OCI-M1 (cell line): ENCODE results near the gene VGF.
A peak's percentile ranks its signal among the peaks of the same experiment; 100 is the strongest.

Experiments
- DNase-seq: peaks from one replicate; lab custom pipeline; 2025; lab: John Stamatoyannopoulos, UW

Gene VGF

DNA sequence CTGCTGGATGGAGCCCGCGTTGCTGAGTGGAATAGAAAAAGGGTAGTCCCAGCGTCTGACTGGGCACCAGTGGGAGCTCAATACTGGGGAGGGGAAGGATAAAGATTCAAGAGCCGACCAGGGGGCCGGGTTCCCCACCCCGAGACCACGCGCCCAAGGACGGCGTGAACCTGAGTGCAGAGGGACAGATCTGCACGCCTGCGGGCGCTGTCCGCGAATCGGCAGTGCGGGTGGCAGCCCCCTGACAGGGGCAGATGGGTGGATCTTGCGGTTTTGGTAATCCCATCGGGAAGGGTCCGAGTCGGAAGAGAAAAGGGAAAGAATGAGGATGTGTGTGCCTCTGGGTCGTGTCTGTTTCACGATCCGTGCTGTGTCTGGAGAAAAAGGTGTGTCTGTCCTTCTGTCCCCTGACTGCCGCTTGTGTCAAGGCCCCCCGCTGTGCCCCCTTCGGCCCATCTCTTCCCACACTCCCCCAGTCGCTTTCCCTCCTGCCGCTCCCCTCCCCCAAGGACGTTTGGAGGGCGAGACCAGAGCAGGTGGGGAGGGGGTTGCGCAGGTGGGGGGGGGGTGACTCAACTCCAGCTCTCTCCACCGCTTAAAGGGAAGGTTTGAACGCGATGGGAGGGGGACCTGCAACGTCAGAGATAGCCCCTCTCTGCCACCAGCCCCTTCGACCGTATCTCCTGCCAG lies 734 bp upstream of the VGF start:
- DNase-seq = no peak

DNA sequence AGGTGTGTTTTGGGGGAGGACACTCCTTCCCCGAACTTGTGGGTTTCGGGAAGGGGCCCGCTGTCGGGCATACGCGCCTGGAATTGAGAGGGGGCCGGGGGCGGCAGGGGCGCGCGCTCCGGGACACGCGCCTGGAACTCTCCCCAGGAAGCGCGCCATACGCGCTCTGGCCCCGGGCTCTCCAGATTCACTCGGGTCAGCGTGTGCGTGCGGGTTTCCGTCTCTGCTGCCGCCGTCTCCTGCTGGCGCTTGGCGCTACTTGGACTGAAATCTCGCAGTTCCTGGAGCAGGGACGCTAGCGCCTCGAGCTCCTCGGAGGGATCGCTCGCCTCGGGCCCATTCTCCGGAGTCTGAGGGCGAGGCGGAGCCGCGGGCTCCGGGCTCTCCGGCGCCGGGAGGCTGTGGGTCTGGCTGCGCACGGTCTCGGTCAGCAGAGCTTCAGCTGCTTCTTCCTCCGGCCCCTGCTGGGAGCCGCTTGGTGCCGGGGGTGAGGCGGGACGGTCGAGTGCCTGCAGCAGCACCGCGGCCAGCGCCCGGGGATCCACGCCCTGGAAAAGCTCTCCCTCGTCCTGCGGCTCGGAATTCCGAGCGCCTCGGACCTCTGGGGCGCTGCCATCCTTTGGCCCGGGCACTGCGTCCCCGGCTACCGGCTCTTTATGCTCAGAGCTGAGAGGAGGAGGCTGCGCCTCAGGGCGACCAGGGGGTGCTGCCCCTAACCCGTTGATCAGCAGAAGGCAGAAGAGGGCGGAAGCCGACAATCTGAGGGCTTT lies 1.1 kb downstream of the VGF start:
- DNase-seq = no peak

DNA sequence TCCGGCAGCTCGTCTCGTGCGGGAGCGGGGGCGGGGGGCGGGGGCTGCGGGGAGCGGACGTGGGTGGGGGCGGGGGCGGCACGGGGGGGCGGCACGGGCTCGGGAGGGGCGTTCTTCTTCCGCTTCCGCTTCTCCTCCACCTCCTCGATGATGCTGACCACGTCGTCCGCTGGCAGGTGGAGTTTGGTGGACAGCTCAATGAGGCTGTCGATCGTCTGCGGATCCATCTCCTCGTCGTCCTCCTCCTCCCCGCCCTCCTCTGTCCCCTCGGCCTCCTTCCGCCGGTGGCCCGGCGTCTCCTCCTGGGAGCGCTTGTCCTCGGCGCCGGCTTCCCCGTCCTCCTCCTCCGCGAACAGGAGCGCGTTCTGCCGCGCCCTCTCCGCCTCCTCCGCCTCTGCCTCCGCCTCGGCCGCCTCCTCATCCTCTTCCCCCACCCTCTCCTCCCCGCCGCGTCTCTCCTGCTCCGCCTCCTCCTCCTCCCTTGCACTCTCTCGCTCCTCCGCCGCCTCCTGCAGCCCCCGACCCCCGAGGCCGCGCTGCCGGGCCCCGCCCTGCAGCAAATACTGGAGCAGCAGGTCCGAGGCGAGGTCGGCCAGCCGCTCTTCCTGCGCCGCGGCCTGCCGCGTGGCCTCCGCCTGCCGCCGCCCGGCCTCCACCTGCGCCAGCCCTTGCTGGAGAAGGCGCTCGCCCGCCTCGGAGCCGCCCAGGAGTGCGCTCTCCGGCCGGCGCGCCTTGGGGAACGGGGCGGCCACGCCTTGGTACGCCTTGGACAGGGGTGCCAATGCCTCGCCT lies 1.9 kb downstream of the VGF start:
- DNase-seq = peak; percentile 80

DNA sequence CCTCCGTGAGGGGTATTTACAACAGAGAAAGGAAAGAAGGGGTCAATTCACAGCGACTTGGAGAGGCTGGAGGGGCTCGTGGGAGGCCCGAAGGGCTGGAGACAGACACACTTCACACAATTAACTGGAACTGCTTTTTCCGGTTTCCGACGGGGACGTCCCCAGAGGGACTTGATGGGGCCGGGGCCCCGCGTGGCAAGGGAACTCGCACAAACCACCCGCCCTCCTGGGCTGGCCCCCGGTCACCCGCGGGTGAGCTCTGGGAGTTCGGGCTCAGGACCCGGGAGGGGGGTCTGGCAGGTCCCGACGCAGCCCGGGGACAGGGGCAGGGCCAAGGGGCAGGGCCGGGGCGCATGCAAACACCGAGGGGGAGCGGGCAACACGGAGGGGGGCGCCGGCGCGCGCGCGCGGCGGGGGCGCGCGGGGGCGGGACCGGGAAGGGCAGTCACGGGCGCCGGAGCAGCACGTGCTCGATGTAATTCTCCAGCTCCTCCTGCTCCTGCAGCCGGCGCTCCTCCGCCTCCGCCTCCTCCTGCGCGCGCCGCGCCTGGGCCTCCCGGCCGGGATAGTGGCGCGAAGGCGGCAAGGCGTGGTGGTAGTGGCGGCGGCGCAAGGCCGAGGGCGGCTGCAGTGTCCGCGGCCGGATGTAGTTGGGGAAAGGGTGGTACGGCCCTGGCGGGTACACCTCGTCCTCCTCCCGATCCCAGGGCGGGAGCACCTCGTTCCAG lies 2.7 kb downstream of the VGF start:
- DNase-seq = peak; percentile 82

DNA sequence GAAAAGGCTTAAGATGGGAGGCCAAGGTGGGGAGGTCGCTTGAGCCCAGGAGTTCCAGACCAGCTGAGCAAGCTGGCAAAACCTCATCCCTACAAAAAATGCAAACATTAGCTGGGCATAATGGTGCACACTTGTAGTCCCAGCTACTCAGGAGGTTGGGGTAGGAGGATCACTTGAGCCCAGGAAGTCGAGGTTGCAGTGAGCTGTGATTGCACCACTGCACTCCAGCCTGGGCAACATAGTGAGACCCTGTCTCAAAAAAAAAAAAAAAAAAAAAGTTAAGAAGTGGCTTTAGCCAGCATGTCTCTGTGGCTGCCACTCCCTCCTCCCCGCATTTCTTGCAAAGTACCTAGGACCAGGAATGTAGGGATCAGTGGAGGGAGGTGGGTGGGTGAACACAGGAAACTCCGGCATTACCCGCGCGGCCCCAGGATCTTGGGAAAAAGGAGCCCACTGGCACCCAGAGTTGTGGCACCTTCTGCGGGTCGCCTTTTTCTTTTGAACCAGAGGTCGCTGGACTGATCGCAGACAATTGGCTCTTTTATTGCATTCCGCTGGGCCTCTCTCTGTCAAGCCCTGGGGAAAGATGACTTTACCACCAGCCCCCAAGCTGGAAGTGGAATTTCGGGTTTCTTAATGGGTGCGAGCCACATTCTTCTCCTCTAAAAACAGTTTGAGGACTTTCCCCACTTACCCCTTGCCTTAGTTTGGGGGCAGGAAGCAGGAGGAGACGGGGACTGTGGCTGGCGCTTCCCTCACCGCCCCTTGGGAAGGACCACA lies 3.5 kb downstream of the VGF start:
- DNase-seq = no peak

DNA sequence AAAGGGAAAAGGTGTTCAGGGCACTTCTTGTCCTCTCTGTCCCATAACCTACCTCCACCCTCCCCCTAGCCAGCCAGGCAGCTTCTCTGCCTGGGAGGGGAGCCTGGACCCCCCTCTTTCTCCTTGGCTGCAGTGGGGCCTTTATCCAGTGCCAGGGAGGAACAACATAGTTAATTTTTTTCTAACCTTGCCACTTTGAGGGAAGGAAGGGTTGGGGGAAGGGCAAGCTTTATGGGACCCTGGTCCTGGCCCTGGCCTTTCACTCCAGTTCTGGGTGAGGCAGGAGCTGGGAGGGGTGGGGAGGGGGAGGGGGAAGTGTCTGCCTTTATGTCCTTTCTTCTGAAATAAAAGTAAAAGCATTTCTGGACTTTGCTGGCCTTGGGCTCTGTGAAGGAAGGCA lies 4.5 kb downstream of the VGF start:
- no peak for DNase-seq

DNA sequence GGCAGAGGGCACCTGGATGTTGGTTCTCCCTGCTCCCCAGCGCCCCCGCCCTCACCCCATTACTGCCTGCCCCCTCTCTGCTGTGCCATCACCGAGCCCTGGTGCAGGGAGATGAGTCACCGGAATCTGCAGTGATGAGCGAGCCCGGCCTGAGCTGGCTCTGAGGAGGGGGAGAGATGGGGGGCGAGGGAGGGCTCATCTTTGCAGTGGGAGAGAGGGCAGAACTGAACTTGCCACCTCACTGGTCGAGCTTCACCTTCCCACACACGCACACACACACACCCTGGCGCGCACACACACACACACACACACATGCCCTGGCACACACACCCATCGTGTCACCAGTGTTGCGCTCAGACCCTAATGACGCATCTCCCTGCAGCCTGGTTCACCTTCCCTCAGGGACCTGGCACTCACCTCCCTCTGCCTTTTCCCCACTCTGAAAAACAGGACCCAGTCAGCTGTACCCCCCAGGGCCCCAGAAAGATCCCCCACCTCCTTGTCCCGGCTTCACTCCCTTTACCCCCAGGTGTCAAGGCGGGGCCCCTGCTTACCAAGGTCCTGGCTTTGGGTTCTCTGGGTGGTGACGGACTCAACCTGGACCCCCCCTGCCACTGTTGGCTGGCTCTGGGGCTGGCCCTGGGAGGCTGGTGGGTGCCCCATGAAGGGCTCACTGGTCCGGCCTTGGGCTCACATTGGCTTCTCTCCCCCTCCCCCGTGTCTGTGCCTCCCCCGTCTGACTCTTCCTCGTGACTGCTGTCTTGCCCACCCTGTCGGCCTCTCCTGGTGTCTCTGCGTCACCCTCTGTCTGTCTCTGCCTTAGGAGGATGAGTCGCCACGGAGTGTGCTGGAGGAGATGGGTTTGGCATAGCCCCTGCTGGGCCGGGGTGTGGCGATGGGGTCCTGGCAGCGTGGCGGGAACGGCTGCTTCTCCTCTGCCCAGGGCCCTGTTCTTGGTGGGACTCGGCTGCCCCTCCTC lies 5.4 kb downstream of the VGF start:
- DNase-seq = no peak

DNA sequence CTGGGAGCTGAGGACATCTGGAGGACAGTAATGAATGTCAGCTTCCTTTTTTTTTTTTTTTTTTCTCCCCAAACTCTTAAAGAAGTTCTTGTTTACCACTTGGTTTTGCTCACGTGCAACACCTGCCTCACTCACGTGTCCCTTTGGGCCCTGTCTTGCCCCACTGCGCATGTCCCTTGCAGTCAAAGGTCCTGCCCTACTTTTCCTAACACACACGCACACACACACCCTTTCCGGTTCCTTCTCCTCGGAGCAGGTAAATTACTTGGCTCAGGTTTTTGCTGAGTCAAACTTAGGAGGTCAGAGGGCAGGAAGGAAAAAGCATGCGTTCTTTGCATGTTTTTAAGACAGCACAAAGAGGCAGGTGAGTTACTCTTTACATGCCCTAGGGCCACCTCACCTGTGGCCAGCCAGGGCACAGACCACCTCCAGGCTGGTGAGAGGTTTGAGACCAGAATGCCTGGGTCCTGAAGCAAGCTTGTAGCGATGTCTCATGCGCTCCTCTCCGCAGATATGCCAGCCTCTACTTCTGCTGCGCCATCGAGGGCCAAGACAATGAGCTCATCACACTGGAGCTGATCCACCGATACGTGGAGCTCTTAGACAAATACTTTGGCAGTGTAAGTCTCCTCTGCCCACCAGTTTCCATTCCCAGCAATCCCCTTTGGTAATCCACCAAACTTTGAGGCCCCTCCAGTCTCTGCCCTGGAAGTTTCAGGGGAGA lies 8.3 kb downstream of the VGF start:
- DNase-seq = no peak

DNA sequence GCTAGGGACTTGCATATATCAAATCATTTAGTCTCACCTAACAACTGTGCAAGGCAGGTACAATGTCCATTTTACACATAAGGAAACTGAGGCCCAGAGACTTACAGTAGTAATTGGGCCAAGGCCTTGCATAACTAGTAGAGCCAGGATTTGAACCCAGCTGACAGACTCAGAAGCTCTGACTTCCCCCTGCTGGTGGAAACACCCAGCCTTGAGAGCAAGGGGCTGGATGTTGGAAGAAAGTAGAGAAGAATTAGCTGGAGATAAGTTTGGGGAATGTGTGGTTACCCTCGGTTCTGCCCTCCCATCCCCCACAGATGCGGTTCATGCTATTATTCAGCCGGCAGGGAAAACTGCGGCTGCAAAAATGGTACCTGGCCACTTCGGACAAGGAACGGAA lies 9.1 kb downstream of the VGF start:
- DNase-seq = no peak

DNA sequence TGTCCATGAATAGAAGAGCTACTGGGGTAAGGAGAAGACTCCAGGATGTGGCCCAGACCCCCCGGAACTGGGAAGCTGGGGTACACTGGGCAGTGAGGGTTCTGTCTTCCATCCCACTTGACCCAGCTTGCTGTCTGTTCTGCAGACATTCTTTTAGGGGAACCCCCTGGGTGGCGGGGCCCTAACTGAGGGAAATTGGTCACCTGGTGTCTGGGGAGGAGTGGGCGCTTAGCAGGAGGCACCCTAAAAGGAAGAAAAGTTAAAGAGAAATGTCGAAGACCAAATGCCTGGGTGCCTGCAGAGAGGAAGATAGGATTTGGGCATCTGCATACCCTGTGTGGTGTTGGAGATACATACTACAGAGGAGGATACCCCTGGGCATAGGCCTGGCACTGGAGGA lies 10.1 kb downstream of the VGF start:
- no peak for DNase-seq

DNA sequence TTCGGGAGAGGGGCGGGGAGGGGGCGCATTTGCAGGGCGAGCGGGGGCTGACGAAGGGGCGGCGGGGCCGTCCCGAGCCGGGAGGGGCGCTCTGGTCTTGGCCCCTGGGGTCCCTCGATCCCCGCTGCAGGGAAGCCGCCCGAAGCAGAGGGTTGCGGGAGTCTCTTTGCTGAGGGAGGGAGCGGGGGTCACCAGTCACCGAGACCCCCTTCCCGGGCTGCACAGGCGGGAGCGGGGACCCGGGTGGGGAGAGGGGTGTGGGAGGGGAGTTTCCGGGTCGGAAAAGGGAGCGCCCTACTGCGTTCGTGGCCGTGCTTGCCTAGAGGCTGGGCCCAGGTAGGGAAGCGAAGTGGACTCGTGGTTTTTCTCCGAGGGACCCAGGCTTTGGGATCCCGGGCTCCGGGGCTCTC lies 10.7 kb downstream of the VGF start:
- DNase-seq = no peak

DNA sequence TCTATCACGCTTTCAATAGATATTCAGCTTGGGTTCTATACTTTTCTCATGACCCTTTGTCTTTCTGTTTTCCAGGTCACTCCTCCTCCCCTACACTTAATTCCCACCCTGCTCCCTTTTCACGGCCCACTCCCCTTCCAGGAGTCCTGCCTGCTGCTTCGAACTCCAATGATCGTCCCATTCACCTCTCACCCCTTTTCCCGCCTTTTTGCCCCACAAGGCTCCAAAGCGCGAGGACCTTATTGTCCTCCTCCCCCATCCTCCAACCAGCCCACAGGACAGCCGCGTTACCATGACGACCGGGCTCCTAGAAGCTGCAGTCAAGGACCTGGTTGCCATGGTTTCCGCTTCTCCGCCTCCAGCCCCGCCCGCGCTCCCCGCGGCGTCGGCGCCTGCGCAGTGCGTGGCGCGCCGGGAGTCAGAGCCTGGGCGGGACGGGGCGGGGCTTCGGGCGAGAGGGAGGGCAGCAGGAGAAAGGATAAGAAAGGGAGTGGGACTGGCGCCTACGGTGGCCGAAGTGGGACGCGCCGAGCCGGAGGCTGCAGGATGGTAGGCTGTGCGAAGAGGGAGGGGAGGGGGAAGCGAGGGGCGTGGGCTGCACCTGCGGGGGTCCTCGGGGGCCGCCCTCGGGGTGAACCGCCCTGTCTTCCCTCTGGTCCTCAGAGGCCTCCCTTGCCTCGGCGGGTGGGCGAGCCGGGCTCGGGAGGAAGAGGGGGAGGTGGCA lies 11.2 kb downstream of the VGF start, which contains the start of gene AP1S1:
Gene AP1S1, plus strand, starts transcription at position 508 of the 724 bp plus-strand sequence. Its CDS starts 39 bp downstream, at position 547.
- peak; percentile 99 for DNase-seq

DNA sequence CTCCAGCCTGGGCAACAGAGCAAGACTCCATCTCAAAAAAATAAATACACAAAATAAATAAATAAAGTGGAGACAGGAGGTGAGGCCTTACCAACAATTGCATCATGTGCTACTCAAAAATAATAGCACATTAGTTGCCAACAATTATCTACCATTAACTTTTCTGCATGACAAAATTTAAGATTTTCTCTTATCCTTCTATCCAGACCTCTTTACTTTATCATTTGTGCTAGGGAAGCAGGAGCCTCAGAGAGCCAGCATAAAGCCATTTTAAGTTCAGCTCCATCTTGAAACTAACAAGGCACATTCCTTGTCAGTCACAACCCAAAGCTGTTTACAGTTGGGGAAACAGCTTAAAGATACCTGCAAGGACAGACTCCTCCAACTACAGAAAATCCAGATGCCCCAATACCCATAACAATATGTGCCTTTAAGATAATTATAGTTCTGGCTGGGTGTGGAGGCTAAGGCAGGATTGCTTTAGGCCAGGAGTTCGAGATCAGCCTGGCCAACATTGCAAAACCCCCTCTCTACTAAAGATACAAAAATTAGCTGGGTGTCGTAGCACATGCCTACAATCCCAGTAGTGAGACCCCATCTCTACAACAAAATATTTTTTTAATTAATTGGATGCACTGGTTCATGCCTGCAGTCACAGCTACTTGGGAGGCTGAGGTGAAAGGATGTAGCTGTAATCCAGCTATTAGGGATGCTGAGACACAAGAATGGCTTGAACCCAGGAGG lies 13.3 kb downstream of the VGF start:
- peak; percentile 36 for DNase-seq

DNA sequence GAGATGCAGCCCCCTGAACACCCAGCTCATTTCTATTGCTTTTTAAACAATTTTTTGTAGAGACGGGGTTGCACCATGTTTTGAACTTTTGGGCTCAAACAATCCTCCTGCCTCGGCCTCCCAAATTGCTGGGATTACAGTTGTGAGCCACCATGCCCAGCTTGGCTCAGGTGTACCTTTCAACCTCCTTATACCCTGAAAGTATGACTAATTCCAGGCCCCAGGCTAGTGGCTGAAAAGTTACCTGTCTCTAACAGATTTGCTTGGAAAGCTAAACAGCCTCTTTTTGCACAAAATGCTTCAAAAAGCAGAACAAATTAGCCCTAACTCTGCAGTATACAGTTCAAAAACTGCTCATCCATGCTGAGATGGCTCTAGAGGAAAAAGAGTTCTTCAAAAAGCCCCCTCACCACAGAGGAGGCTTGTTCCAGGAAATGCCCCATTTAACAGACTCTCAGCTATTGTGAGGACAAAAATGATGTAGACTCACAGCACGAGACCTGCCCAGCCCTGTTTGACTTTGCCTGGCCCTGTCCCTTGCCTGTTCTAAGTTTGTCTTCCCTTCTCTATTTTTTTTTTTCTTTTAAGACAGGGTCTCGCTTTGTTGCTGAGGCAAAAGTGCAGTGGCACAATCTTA lies 24.5 kb downstream of the VGF start:
- DNase-seq = no peak

DNA sequence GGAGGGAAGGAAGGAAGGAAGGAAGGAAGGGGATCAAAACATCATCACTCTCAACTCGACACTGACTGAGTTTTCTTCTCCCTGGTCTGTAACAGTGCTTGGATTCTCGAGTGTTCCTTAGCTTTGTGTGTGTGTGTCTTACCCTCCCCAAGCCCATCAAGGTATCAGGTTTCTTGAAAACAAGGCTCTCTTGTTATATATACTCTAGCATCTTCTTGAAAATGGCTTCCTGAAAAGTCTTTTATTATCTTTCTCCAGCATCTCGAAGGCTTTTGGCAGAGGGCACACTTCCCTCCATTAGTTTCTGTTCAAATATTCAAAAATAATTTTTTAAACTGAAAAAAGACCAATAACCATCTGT lies 25.1 kb downstream of the VGF start:
- no peak for DNase-seq

DNA sequence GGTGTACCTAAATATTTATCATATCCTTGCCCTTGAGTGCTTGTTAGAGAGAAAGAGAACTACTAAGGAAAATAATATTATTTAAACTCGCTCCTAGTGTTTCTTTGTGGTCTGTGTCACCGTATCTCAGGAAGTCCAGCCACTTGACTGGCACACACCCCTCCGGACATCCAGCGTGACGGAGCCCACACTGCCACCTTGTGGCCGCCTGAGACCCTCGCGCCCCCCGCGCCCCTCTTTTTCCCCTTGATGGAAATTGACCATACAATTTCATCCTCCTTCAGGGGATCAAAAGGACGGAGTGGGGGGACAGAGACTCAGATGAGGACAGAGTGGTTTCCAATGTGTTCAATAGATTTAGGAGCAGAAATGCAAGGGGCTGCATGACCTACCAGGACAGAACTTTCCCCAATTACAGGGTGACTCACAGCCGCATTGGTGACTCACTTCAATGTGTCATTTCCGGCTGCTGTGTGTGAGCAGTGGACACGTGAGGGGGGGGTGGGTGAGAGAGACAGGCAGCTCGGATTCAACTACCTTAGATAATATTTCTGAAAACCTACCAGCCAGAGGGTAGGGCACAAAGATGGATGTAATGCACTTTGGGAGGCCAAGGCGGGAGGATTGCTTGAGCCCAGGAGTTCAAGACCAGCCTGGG lies 27.0 kb downstream of the VGF start:
- peak; percentile 99 for DNase-seq

DNA sequence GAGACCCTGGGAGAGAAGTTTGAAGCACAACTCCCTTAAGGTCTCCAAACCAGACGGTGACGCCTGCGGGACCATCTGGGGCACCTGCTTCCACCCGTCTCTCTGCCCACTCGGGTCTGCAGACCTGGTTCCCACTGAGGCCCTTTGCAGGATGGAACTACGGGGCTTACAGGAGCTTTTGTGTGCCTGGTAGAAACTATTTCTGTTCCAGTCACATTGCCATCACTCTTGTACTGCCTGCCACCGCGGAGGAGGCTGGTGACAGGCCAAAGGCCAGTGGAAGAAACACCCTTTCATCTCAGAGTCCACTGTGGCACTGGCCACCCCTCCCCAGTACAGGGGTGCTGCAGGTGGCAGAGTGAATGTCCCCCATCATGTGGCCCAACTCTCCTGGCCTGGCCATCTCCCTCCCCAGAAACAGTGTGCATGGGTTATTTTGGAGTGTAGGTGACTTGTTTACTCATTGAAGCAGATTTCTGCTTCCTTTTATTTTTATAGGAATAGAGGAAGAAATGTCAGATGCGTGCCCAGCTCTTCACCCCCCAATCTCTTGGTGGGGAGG lies 27.6 kb downstream of the VGF start:
- DNase-seq = no peak
